Posterior vena cava (tissue), 2 donors: ENCODE results near the gene AASDH. TPM values are rescaled to one million over a fixed set of nuclear protein-coding genes. Genes with fewer than 3 reads are reported as not detected.

Source experiments
- DNase-seq: peaks from one replicate; pipeline ENCODE4 v3.0.0-alpha.2; 2020; ENCODE audit warnings: low spot score
- intact Hi-C, 2 donors: fragments of 100-400 bp; cut with DNase I; formaldehyde crosslinking; loops; one replicate each; pipeline versions ENCODE4 v1.14.1 to v1.14.2; 2022 to 2023
- total RNA-seq, 2 donors: library from RNA; stranded (reverse); fragmentation: NEBNext Ultra II Directional; extraction: Animal tissue kit (Norgen Biotek cat#: 25700); gene quantifications; one replicate each; pipeline ENCODE4 v1.2.1, GENCODE V29; 2021
- donor health status: DM: yes; HTN: yes; CAD: no.
- donor health status: DM: yes; HTN: yes; CAD: no.

The AASDH gene
- total RNA-seq, 2 donors from 2014 or later = 8.9 to 9.5 TPM

GRCh38 chr4:56297776-56298175 is 89.5 kb downstream of the AASDH start:
- intact Hi-C loops = loop anchor here in 1 of 2 donors (5.0 kb wide), 1 partner anchor 1075 kb away; no protein-coding TSS in a partner anchor
- DNase-seq = no peak

- intact Hi-C loops = loop anchor here in 1 of 2 donors (5.0 kb wide), 1 partner anchor 1076 kb away; no protein-coding TSS in a partner anchor
- DNase-seq = no peak
These were observed 90.8 kb downstream of the AASDH start for GRCh38 chr4:56296526-56296925.

- intact Hi-C loops = no loop called here
These were observed 94.2 kb downstream of the AASDH start for GRCh38 chr4:56293121-56293520.

GRCh38 chr4:56289934-56290333 is 97.4 kb downstream of the AASDH start:
- DNase-seq = no peak
- intact Hi-C loops = no loop called here

More at GRCh38 chr4:56293121-56293520, 94.2 kb downstream of the AASDH start:
- DNase-seq = no peak

- intact Hi-C loops = no loop called here
- DNase-seq = no peak
These were observed 98.6 kb downstream of the AASDH start for GRCh38 chr4:56288663-56289062.

Other genes starting within 250 kb of the AASDH start
- 1 to 10 TPM; 4.8 to 5.9 TPM for gene PPAT, start 48.1 kb upstream of the AASDH start, total RNA-seq
- gene PAICS, start 48.8 kb upstream of the AASDH start, total RNA-seq = 10 to 100 TPM; 31.6 to 37.7 TPM
- gene SRP72, start 80.1 kb upstream of the AASDH start, total RNA-seq = 10 to 100 TPM; 87.5 to 95.3 TPM
- gene ARL9, start 118.3 kb upstream of the AASDH start, total RNA-seq = under 1 TPM; 0.32 to 0.48 TPM